Measurements from ENCODE around the gene RNF181. TPM values are rescaled to one million over a fixed set of nuclear protein-coding genes. Genes with fewer than 3 reads are reported as not detected.
"Not testable (repeated sequence)": the region's sequence is repeated elsewhere in the genome, so short reads cannot be mapped to it uniquely, and the experiment has no call there.

The RNF181 gene
- total RNA-seq, 2 experiments from 2014 or later = 91.0 to 104 TPM

- no peaks in the 10 kb centered on the region for H3K27me3 Mint-ChIP-seq (ENCODE audit: low read depth)
- ChIA-PET POLR2A (interaction anchor here (0.6 to 4.6 kb wide), 9 partner anchors 9 to 351 kb away, joined by 3 to 28 read pairs (median 12); partner anchors contain the start of genes C2orf68, MAT2A, USP39 and VAMP5), CTCF (interaction anchor here (1.4 to 2.7 kb wide), 3 partner anchors 40 to 175 kb away, joined by 5 to 8 read pairs (median 7); no protein-coding TSS in a partner anchor)
- ATAC-seq (no peak), DNase-seq (no peak)
- H3K27ac Mint-ChIP-seq = peak overlapping the region; percentile 97
- H3K4me3 Mint-ChIP-seq = peak overlapping the region; percentile 100
- peaks cover 37% of the 10 kb centered on the region for H3K4me1 Mint-ChIP-seq (ENCODE audit: low read depth)
- peaks cover 33% of the 10 kb centered on the region for H3K36me3 Mint-ChIP-seq (ENCODE audit: low read depth)
- no peaks in the 10 kb centered on the region for H3K9me3 Mint-ChIP-seq (ENCODE audit: insufficient read depth)
Measured at GRCh38 chr2:85596486-85597143, 1.1 kb downstream of the RNF181 start.

DNA sequence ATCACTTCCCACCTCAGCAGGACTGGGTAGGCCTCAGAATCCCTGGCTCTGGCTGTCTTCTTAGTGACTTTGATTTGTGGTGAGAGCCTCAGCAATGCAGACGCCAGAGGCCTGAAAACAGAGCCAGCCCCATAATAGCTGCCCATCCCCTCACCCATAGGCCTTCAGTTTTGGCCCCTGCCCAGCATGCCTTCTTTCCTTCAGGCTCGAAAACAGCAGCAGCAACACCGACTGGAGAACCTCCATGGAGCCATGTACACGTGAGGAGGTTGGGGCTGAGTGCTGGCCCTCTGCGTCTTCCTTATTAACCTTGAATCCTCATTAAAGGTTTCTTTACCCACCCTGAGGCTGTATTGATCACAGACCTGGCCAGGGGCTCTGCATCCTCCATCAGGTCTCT, 1.7 kb downstream of the RNF181 start:
- peaks cover 31% of the 10 kb centered on the region for H3K36me3 Mint-ChIP-seq (ENCODE audit: low read depth)
- H3K9me3 Mint-ChIP-seq (ENCODE audit: insufficient read depth) = no peaks in the 10 kb centered on the region
- ATAC-seq (no peak), DNase-seq (no peak)
- peaks cover 41% of the 10 kb centered on the region for H3K4me1 Mint-ChIP-seq (ENCODE audit: low read depth)
- peak overlapping the region; percentile 100 for H3K4me3 Mint-ChIP-seq
- no peaks in the 10 kb centered on the region for H3K27me3 Mint-ChIP-seq (ENCODE audit: low read depth)
- CTCF ChIA-PET = interaction anchor here (1.7 to 2.7 kb wide), 2 partner anchors 40 to 45 kb away, joined by 7 to 8 read pairs; no protein-coding TSS in a partner anchor
- peak overlapping the region; percentile 97 for H3K27ac Mint-ChIP-seq
- POLR2A ChIA-PET = interaction anchor here (0.6 to 4.6 kb wide), 4 partner anchors 9 to 15 kb away, joined by 3 to 28 read pairs (median 18); partner anchors contain the start of genes C2orf68 and VAMP5

- Mint-ChIP-seq H3K27ac (no peak overlapping the region), H3K4me1 (ENCODE audit: low read depth) (peaks cover 46% of the 10 kb centered on the region), H3K9me3 (ENCODE audit: insufficient read depth) (no peaks in the 10 kb centered on the region), H3K36me3 (ENCODE audit: low read depth) (peaks cover 27% of the 10 kb centered on the region), H3K27me3 (ENCODE audit: low read depth) (no peaks in the 10 kb centered on the region), H3K4me3 (no peak overlapping the region)
- ATAC-seq (no peak), DNase-seq (no peak)
- POLR2A ChIA-PET = interaction anchor here (1.3 to 2.3 kb wide), 2 partner anchors 8 to 11 kb away, joined by 6 read pairs; no protein-coding TSS in a partner anchor
- CTCF ChIA-PET = no interaction called here
Measured at GRCh38 chr2:85598594-85599340, 3.2 kb downstream of the RNF181 start.

- H3K4me1 Mint-ChIP-seq (ENCODE audit: low read depth) = peaks cover 40% of the 10 kb centered on the region
Measured at GRCh38 chr2:85599468-85600234, 4.1 kb downstream of the RNF181 start.

DNA sequence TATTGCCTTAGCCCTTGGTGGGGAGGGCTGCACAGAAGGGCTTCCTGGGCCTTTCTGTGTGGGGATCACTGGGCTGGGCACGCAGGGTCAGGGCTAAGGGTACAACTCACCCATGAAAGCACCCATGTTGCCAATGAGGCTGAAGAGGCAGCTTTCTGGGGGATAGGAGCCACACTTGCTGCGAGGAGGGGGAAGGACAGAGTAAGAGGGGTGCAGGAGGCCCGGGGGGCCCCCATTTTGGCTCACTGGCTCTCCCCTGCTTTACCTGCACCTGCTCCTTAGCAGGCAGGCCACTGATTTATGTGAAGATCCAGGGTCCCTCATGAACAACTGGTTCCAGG, 4.7 kb downstream of the RNF181 start:
- H3K9me3 Mint-ChIP-seq (ENCODE audit: insufficient read depth) = no peaks in the 10 kb centered on the region
- H3K4me1 Mint-ChIP-seq (ENCODE audit: low read depth) = peaks cover 36% of the 10 kb centered on the region
- no peak overlapping the region for H3K27ac Mint-ChIP-seq
- ATAC-seq (no peak), DNase-seq (no peak)
- no peak overlapping the region for H3K4me3 Mint-ChIP-seq
- CTCF ChIA-PET = interaction anchor here (1.1 kb wide), 1 partner anchor 37 kb away, joined by 3 read pairs; no protein-coding TSS in a partner anchor
- H3K36me3 Mint-ChIP-seq (ENCODE audit: low read depth) = peaks cover 24% of the 10 kb centered on the region
- POLR2A ChIA-PET = interaction anchor here (0.6 to 2.9 kb wide), 5 partner anchors 10 to 273 kb away, joined by 3 to 11 read pairs (median 6); partner anchors contain the start of genes C2orf68, MAT2A and TGOLN2
- H3K27me3 Mint-ChIP-seq (ENCODE audit: low read depth) = no peaks in the 10 kb centered on the region

More at GRCh38 chr2:85599468-85600234, 4.1 kb downstream of the RNF181 start:
- H3K9me3 Mint-ChIP-seq (ENCODE audit: insufficient read depth) = no peaks in the 10 kb centered on the region
- ChIA-PET CTCF (no interaction called here), POLR2A (interaction anchor here (0.6 to 2.9 kb wide), 4 partner anchors 9 to 272 kb away, joined by 3 to 11 read pairs (median 6); partner anchors contain the start of genes C2orf68 and TGOLN2)
- no peak for DNase-seq
- H3K27me3 Mint-ChIP-seq (ENCODE audit: low read depth) = no peaks in the 10 kb centered on the region
- peak overlapping the region; percentile 49 for H3K27ac Mint-ChIP-seq
- ATAC-seq = no peak
- no peak overlapping the region for H3K4me3 Mint-ChIP-seq
- H3K36me3 Mint-ChIP-seq (ENCODE audit: low read depth) = peaks cover 27% of the 10 kb centered on the region

DNA sequence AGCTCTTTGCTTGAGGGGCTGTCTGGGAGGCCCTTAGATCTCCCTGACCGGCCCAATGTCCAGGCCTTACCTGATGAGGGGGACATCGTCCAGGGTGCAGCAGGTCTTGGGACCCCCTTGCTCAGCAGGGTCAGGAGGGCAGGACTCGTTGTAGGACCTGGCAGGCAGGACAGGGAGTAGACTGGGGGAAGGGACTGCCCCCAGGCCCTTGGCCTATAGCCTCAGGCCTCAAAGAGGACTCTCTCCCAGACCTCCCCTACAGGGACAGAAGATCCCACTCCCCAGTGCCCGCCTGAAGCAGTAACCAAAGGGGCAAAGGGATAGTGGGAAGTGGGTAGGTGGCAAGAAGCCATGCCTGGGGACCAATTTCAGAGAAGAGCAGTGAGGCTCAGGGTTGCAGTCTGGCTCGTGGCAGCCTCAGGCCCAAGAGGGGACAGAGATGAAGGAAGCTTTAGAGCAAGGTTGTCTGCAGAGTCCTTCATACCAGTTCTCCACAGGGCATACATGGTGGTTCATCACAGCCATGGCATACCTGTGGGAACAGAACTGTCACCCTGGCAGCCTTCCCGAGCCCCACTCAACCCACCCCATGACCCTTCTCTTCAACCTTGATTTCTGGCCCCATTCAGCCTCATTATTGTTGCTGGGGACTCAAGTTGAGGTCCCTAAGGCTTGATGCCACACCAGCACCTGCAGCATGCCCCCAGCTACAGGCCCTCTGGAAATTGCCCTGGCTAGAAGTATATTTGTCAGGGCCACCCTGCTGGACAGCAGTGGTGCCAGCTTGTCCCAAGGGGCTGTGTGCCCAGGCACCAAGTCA, 5.6 kb downstream of the RNF181 start:
- H3K4me1 Mint-ChIP-seq (ENCODE audit: low read depth) = peaks cover 30% of the 10 kb centered on the region
- no peaks in the 10 kb centered on the region for H3K9me3 Mint-ChIP-seq (ENCODE audit: insufficient read depth)
- ChIA-PET POLR2A (interaction anchor here (0.7 to 2.9 kb wide), 4 partner anchors 11 to 62 kb away, joined by 3 to 11 read pairs (median 4); partner anchors contain the start of genes C2orf68, MAT2A and VAMP5), CTCF (interaction anchor here (1.1 to 1.5 kb wide), 2 partner anchors 36 to 180 kb away, joined by 3 to 4 read pairs; no protein-coding TSS in a partner anchor)
- H3K27ac Mint-ChIP-seq = peak overlapping the region; percentile 7
- peaks cover 16% of the 10 kb centered on the region for H3K36me3 Mint-ChIP-seq (ENCODE audit: low read depth)
- no peaks in the 10 kb centered on the region for H3K27me3 Mint-ChIP-seq (ENCODE audit: low read depth)
- peak overlapping the region; percentile 76 for H3K4me3 Mint-ChIP-seq
- DNase-seq (no peak), ATAC-seq (no peak)

DNA sequence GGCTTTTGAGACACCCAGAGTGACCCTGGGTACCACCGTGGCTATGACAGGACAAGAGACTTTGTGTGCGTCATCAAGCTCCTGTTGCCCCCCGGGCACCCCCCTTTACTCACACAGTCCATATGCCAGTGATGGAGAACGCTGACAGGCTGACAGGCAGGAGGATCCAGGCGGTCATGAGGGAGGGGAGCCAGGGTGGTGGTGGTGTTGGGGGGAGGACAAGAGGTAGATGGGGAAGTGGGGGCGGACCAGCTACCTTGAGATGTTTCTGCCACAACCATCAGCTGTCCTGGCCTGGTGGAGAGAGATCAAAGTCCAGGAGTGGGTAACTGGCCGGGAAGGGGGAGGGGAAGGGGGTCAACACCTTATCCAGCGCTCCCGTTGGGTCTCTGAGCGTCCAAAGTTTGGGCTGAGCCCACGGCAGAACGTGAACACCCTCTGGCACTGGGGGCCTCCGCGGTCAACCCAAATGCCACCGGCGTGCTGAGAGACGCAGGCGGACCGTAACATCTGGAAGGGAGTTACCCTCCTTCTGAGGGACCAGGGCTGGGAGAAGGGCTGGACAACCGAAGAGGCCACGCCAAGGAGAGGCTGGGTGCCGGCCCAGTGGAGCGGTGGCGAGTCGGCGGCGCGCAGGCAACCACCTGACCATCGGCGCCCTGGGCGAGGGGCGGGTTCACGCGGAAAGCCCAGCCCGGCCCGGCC, 6.4 kb downstream of the RNF181 start:
- H3K36me3 Mint-ChIP-seq (ENCODE audit: low read depth) = peaks cover 13% of the 10 kb centered on the region
- ATAC-seq = peak; percentile 27
- DNase-seq = no peak
- POLR2A ChIA-PET = interaction anchor here (0.7 to 2.9 kb wide), 3 partner anchors 10 to 40 kb away, joined by 3 to 11 read pairs (median 5); partner anchors contain the start of genes C2orf68 and VAMP5
- peak overlapping the region; percentile 7 for H3K27ac Mint-ChIP-seq
- peaks cover 23% of the 10 kb centered on the region for H3K4me1 Mint-ChIP-seq (ENCODE audit: low read depth)
- H3K9me3 Mint-ChIP-seq (ENCODE audit: insufficient read depth) = no peaks in the 10 kb centered on the region
- no peaks in the 10 kb centered on the region for H3K27me3 Mint-ChIP-seq (ENCODE audit: low read depth)
- CTCF ChIA-PET = interaction anchor here (1.0 to 1.5 kb wide), 2 partner anchors 8 to 181 kb away, joined by 3 to 4 read pairs; no protein-coding TSS in a partner anchor
- H3K4me3 Mint-ChIP-seq = peak overlapping the region; percentile 76

DNA sequence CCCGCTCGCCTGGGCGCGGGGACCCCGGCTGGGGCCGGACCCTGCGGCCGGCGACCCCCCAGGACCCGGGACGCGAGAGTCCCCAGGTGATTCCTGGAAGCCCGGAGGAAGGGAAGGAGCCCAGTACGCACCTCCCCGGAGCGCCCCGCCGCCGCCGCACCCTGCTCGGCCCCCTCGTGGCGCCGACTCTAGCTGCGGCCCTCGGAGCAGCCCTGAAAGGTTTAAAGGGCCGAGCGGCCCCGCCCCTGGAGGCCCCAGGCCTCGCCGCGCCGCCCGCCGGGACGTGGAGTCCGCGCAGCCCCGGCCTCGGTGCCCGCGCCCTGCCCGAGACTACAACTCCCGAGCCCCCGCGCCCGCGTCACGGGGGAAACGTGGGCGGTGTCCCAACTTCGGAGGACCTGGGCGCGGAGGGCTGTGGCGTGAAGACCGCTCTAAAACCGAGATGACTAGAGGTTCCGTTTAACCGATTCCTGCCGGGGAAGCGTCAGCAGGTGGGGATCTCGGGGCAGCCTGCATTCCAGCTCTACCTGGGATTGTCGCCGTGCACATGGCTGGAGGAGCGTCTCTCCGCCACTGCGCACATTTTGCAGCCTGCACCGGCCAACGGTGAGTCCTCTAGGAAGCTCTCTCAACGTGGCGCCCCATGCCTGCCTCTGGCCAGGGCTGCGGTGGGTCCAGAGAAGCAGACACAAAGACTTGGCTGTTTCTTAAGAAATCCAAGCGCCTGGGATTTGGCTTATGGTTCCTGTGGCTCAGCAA, 7.1 kb downstream of the RNF181 start, which contains the start of gene TMEM150A:
TMEM150A (minus strand) TSS at position 223 of the 759 bp plus-strand sequence. CDS start 750 bp downstream, outside the sequence.
- Mint-ChIP-seq H3K4me3 (peak within 1 kb of the TSS; percentile 79), H3K36me3 (ENCODE audit: low read depth) (peaks cover 9% of the 10 kb centered on the region), H3K27me3 (ENCODE audit: low read depth) (no peaks in the 10 kb centered on the region), H3K27ac (peak within 1 kb of the TSS; percentile 53), H3K4me1 (ENCODE audit: low read depth) (peaks cover 15% of the 10 kb centered on the region), H3K9me3 (ENCODE audit: insufficient read depth) (no peaks in the 10 kb centered on the region)
- ChIA-PET POLR2A (interaction anchor here (0.8 to 2.1 kb wide), 2 partner anchors 9 to 276 kb away, joined by 3 to 11 read pairs; partner anchors contain the start of gene C2orf68), CTCF (interaction anchor here (0.7 to 1.7 kb wide), 4 partner anchors 9 to 181 kb away, joined by 3 to 4 read pairs (median 4); no protein-coding TSS in a partner anchor)
- DNase-seq (peak; percentile 87), ATAC-seq (peak; percentile 97)

DNA sequence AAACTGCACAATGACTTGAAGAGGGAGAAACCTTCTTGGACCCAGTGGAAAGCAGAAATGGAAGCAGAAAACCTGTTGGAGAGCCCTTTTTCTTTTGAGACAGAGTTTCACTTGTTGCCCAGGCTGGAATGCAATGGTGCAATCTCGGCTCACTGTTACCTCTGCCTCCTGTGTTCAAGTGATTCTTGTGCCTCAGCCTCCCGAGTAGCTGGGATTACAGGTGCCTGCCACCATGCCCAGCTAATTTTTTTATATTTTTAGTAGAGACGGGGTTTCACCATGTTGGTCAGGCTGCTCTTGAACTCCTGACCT, 8.5 kb downstream of the RNF181 start:
- H3K4me3 Mint-ChIP-seq; H3K27me3 Mint-ChIP-seq (ENCODE audit: low read depth); ATAC-seq; H3K27ac Mint-ChIP-seq; DNase-seq; H3K9me3 Mint-ChIP-seq (ENCODE audit: insufficient read depth): not testable (repeated sequence)
- POLR2A ChIA-PET = interaction anchor here (0.7 to 4.0 kb wide), 5 partner anchors 8 to 30 kb away, joined by 3 to 20 read pairs (median 3); partner anchors contain the start of genes C2orf68, RNF181 and USP39
- Mint-ChIP-seq H3K4me1 (ENCODE audit: low read depth) (peaks cover 17% of the 10 kb centered on the region), H3K36me3 (ENCODE audit: low read depth) (peaks cover 16% of the 10 kb centered on the region)
- CTCF ChIA-PET = interaction anchor here (1.0 to 2.5 kb wide), 7 partner anchors 9 to 44 kb away, joined by 3 to 15 read pairs (median 4); partner anchors contain the start of gene RNF181

All from activated CD8-positive, alpha-beta T cell treated with anti-CD3 and anti-CD28 coated beads, Interleukin-2, amount 10 ng/mL, durations not matched to agents 7 days and 5 days (primary cell).